Activated B cell treated with CpG ODN at 0.5 μM for 24 hours (primary cell): ENCODE measurements around the gene TSTD2. TPM values are rescaled to one million over a fixed set of nuclear protein-coding genes. Genes with fewer than 3 reads are reported as not detected.
"Not testable (repeated sequence)": the region's sequence is repeated elsewhere in the genome, so short reads cannot be mapped to it uniquely, and the experiment has no call there.

Source experiments
- ATAC-seq: fragments of 200-7000 bp; cut with Tn5 transposase; one replicate; pipeline ENCODE4 v1.10.0; 2021; ENCODE audit warnings: low read depth, mild to moderate bottlenecking, moderate library complexity
- CTCF ChIA-PET: fragments of 350-600 bp; sonication (Branson Sonifier 250); formaldehyde crosslinking; loops from one replicate; lab custom pipeline; 2021; ENCODE audit warnings: antibody characterized with exemption; lab: Charles Lee
- POLR2A ChIA-PET: fragments of 350-600 bp; sonication (Branson Sonifier 250); formaldehyde crosslinking; loops from one replicate; lab custom pipeline; 2021; ENCODE audit warnings: antibody characterized with exemption; lab: Charles Lee
- DNase-seq: peaks from one replicate; pipeline ENCODE4 v3.0.0; 2022
- H3K27ac Mint-ChIP-seq: one replicate; pipeline ENCODE4 v1.8.0; 2020; ENCODE audit warnings: mixed read lengths
- H3K27me3 Mint-ChIP-seq: one replicate; pipeline ENCODE4 v1.8.0; 2021; ENCODE audit warnings: mixed read lengths
- H3K36me3 Mint-ChIP-seq: one replicate; pipeline ENCODE4 v1.8.0; 2021; ENCODE audit warnings: low read depth, mixed read lengths
- H3K4me1 Mint-ChIP-seq: one replicate; pipeline ENCODE4 v1.8.0; 2021; ENCODE audit warnings: mixed read lengths
- H3K4me3 Mint-ChIP-seq: one replicate; pipeline ENCODE4 v1.8.0; 2020; ENCODE audit warnings: mild to moderate bottlenecking, mixed read lengths
- H3K9me3 Mint-ChIP-seq: one replicate; pipeline ENCODE4 v1.8.0; 2020; ENCODE audit warnings: mixed read lengths
- intact Hi-C: fragments of 100-400 bp; cut with micrococcal nuclease; formaldehyde crosslinking; loops from one replicate; pipeline ENCODE4 v1.15.1; 2024
- total RNA-seq: library from RNA; stranded (reverse); gene quantifications from 2 replicates; pipeline ENCODE4 v1.2.3, GENCODE V29; 2022
- TF ChIP-seq, protein P1 (sequence below): fragments of 200-600 bp; IDR thresholded peaks from one replicate; pipeline ENCODE4 v1.8.0; 2022; ENCODE audit warnings: antibody characterized with exemption, mild to moderate bottlenecking

Gene TSTD2
- total RNA-seq, 1 donor from 2014 or later, result 21.6 TPM

DNA sequence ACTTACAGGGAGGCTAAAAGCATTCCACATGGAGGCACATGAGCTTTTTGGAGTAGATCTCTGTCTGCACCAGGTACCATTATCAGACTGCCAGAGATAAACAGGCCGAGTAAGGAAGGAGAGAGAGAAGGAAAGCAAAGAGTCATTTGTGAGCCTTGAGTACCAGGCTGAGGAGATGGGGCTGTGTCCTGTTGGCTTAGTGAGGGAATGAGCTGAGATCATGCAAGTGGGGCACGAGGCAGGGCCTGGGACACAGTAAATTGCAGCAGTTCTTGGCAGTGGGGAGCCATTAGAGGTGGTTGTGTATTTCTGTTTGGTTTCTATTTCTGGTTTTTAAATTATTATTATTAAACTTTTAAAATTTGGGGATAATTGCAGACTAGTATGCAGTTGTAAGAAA is 53.3 kb downstream of the TSTD2 start:
- Mint-ChIP-seq H3K36me3 (no peaks in the 10 kb centered on the region), H3K4me1 (peaks cover 14% of the 10 kb centered on the region)
- CTCF ChIA-PET, result interaction anchor here (1.3 kb wide), 1 partner anchor 18 kb away, joined by 4 read pairs; no protein-coding TSS in a partner anchor

DNA sequence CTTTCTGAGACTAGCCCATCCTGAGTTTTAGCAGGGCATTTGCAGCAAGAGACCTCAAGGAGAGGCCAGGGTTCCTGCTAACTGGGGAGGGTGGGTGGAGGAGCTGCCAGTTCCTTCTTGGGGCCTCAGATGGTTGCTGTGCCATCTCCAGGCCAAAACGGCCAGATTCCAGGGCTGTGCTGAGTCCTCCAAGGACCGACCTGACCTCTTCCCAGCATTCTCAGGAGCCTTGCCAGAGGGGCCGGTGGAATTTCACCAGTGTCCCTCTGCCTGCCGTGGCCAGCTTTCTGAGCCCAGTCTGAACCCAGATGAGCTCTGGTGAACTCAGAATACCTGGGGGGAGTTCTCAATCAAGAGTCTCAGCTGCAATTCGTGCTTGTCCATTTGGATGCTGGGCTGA is 54.3 kb downstream of the TSTD2 start:
- Mint-ChIP-seq H3K36me3 (no peaks in the 10 kb centered on the region), H3K27ac (no peak overlapping the region), H3K4me1 (peaks cover 18% of the 10 kb centered on the region), H3K27me3 (no peaks in the 10 kb centered on the region), H3K4me3 (no peak overlapping the region), H3K9me3 (no peaks in the 10 kb centered on the region)
- ATAC-seq, result no peak
- TF ChIP-seq, protein P1, sequence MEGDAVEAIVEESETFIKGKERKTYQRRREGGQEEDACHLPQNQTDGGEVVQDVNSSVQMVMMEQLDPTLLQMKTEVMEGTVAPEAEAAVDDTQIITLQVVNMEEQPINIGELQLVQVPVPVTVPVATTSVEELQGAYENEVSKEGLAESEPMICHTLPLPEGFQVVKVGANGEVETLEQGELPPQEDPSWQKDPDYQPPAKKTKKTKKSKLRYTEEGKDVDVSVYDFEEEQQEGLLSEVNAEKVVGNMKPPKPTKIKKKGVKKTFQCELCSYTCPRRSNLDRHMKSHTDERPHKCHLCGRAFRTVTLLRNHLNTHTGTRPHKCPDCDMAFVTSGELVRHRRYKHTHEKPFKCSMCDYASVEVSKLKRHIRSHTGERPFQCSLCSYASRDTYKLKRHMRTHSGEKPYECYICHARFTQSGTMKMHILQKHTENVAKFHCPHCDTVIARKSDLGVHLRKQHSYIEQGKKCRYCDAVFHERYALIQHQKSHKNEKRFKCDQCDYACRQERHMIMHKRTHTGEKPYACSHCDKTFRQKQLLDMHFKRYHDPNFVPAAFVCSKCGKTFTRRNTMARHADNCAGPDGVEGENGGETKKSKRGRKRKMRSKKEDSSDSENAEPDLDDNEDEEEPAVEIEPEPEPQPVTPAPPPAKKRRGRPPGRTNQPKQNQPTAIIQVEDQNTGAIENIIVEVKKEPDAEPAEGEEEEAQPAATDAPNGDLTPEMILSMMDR, result no peak
- CTCF ChIA-PET, result interaction anchor here (1.3 kb wide), 1 partner anchor 19 kb away, joined by 4 read pairs; no protein-coding TSS in a partner anchor
- no peak for DNase-seq
- intact Hi-C loops, result no loop called here
- POLR2A ChIA-PET, result no interaction called here

More for the DNA sequence above, 53.3 kb downstream of the TSTD2 start:
- intact Hi-C loops, result no loop called here
- Mint-ChIP-seq H3K27ac (no peak overlapping the region), H3K9me3 (no peaks in the 10 kb centered on the region), H3K4me3 (no peak overlapping the region), H3K27me3 (no peaks in the 10 kb centered on the region)
- TF ChIP-seq, protein P1, result no peak
- POLR2A ChIA-PET, result no interaction called here
- ATAC-seq (no peak), DNase-seq (no peak)

DNA sequence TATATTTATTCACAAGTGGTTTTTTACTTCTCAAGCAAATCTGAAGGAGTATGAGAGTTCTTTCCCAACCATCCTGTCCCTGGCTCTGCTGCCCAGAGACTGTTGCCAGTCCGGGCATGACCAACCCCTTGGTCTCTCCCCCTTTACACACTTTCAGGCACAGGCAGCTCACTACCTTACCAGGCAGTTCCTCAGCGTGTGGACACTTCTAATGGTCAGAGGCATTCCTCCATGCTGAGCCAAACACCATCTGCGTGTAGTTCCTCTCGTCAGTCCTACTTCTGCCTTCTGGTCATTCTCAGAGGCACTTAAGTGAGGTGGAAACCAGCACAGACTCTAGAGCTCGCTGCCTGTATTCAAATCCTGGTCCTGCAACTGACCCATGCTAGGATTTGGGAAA is 56.1 kb downstream of the TSTD2 start:
- peaks cover 18% of the 10 kb centered on the region for H3K4me1 Mint-ChIP-seq
- TF ChIP-seq, protein P1, result no peak
- H3K27ac Mint-ChIP-seq, result no peak overlapping the region
- ChIA-PET POLR2A (no interaction called here), CTCF (no interaction called here)
- DNase-seq (no peak), ATAC-seq (no peak)
- H3K4me3 Mint-ChIP-seq, result no peak overlapping the region
- H3K9me3 Mint-ChIP-seq, result peaks cover 2% of the 10 kb centered on the region
- no peaks in the 10 kb centered on the region for H3K27me3 Mint-ChIP-seq
- intact Hi-C loops, result no loop called here
- H3K36me3 Mint-ChIP-seq, result no peaks in the 10 kb centered on the region

DNA sequence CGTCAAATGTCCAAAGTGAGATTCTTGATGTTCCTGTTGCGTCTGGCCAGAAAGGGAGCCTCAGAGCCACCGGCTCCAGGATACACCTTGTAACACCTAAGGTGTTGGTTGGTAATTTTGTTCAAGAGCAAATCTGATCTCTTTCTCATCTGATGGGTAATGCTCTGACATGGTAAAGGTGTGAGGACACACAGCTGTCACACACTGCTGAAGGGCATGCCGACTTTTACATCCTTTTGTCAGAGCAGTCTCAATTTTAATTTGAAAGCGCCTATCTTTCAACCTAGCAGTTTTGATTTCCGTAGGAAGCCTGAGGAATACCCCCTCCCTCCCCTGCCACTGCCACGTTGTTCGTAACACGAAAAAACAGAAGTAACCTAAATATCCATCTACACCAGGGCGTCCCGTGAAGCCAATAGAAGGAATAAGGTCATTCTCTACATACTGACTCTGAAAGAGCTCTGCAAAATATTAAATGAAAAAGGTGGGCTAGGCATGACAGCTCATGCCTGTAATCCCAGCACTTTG is 57.4 kb downstream of the TSTD2 start:
- CTCF ChIA-PET, result interaction anchor here (0.6 kb wide), 1 partner anchor 23 kb away, joined by 3 read pairs; no protein-coding TSS in a partner anchor
- POLR2A ChIA-PET, result interaction anchor here (1.5 kb wide), 1 partner anchor 57 kb away, joined by 8 read pairs; the partner anchor contains the start of genes NCBP1 and TSTD2
- peak overlapping the region; percentile 92 for H3K4me3 Mint-ChIP-seq
- ATAC-seq, result no peak
- H3K9me3 Mint-ChIP-seq, result peaks cover 2% of the 10 kb centered on the region
- no peaks in the 10 kb centered on the region for H3K36me3 Mint-ChIP-seq
- intact Hi-C loops, result no loop called here
- DNase-seq, result no peak
- H3K27me3 Mint-ChIP-seq, result no peaks in the 10 kb centered on the region
- TF ChIP-seq, protein P1, result no peak
- H3K27ac Mint-ChIP-seq, result peak overlapping the region; percentile 1
- peaks cover 18% of the 10 kb centered on the region for H3K4me1 Mint-ChIP-seq

DNA sequence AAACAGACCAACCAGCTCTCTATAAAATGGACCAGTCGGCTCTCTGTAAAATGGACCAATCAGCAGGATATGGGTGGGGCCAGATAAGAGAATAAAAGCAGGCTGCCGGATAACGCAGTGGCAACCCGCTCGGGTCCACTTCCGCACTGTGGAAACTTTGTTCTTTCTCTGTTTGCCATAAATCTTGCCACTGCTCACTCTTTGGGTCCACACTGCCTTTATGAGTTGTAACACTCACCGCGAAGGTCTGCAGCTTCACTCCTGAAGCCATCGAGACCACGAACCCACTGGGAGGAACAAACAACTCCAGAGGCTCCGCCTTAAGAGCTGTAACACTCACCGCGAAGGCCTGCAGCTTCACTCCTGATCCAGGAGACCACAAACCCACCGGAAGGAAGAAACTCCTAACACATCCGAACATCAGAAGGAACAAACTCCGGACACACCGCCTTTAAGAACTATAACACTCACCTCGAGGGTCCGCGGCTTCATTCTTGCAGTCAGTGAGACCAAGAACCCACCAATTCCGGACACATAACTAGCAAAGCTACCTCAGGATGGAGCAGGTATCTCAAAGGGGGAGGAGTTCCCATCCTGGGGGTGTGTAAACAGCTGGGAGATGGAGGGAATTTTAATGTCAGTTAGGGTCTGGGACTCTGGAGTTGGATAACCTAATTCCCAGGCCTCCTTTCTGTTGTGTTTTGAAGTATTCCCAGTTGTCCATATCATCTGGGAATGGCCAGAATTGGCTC is 58.1 kb downstream of the TSTD2 start:
- Mint-ChIP-seq H3K4me1 (peaks cover 18% of the 10 kb centered on the region), H3K4me3 (peak overlapping the region; percentile 92), H3K27ac (peak overlapping the region; percentile 81)
- intact Hi-C loops, CTCF ChIA-PET, H3K36me3 Mint-ChIP-seq, H3K9me3 Mint-ChIP-seq, H3K27me3 Mint-ChIP-seq, DNase-seq: not testable (repeated sequence)
- POLR2A ChIA-PET, result interaction anchor here (1.5 kb wide), 1 partner anchor 58 kb away, joined by 8 read pairs; the partner anchor contains the start of genes NCBP1 and TSTD2
- peak; percentile 71 for ATAC-seq

DNA sequence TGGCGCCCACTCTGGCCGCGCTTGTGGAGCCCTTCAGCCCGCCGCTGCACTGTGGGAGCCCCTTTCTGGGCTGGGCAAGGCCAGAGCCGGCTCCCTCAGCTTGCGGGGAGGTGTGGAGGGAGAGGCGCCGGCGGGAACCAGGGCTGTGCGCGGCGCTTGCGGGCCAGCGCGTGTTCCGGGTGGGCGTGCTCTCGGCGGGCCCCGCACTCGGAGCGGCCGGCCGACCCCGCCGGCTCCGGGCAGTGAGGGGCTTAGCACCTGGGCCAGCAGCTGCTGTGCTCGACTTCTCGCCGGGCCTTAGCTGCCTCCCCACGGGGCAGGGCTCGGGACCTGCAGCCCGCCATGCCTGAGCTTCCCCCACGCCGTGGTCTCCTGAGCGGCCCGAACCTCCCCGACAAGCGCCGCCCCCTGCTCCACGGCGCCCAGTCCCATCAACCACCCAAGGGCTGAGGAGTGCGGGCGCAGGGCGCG is 59.0 kb downstream of the TSTD2 start:
- CTCF ChIA-PET, H3K27me3 Mint-ChIP-seq, intact Hi-C loops, H3K27ac Mint-ChIP-seq, DNase-seq, H3K4me3 Mint-ChIP-seq, H3K9me3 Mint-ChIP-seq, H3K36me3 Mint-ChIP-seq, ATAC-seq: not testable (repeated sequence)
- POLR2A ChIA-PET, result interaction anchor here (1.5 kb wide), 1 partner anchor 59 kb away, joined by 8 read pairs; the partner anchor contains the start of genes NCBP1 and TSTD2
- peaks cover 18% of the 10 kb centered on the region for H3K4me1 Mint-ChIP-seq
